K562 treated with DMSO at 1 percent for 48 hours (cell line): ENCODE measurements around the gene DMRT2. TPM values are rescaled to one million over a fixed set of nuclear protein-coding genes. Genes with fewer than 3 reads are reported as not detected.

Experiments
- total RNA-seq: library from RNA; unstranded; fragments of 300-600 nt; gene quantifications from 2 replicates; pipeline ENCODE4 v1.2.3, GENCODE V29; 2022; ENCODE audit warnings: low replicate concordance; ENCODE audit errors: extremely low read depth

The DMRT2 gene
- total RNA-seq = not detected in 2 replicates

GRCh38 chr9:1050125-1050895 lies at the start of gene DMRT2:
Gene DMRT2, plus strand, starts transcription at chr9:1050357. Its CDS starts 1,257 bp downstream, at chr9:1051614.

Other genes starting within 250 kb of the DMRT2 start
- gene DMRT1, start 208.7 kb upstream of the DMRT2 start, total RNA-seq = not detected in 2 replicates
- gene DMRT3, start 73.7 kb upstream of the DMRT2 start, total RNA-seq = not detected in 2 replicates